Measurements from ENCODE around the gene PRDM16.

- TF ChIP-seq CTCF (conservative IDR thresholded peaks at IDR 0.05; ENCODE audit: low read depth, low read length) (no peak), BHLHE40 (IDR thresholded peaks at IDR 0.05; ENCODE audit: low read depth, low read length) (no peak), MAZ (IDR thresholded peaks at IDR 0.05; ENCODE audit: borderline replicate concordance, low read depth, low read length) (no peak), RFX5 (IDR thresholded peaks at IDR 0.05; ENCODE audit: low read depth, low read length) (no peak), POLR2A (IDR thresholded peaks at IDR 0.05; ENCODE audit: low read depth, low read length) (no peak), RAD21 (IDR thresholded peaks at IDR 0.05; ENCODE audit: low read length) (no peak), CEBPB (IDR thresholded peaks at IDR 0.05; ENCODE audit: low read depth, low read length) (no peak), ELK1 (IDR thresholded peaks at IDR 0.05; ENCODE audit: borderline replicate concordance, low read depth, low read length) (no peak), NFE2L2 (IDR thresholded peaks at IDR 0.05; ENCODE audit: low read depth, low read length) (no peak), RCOR1 (IDR thresholded peaks at IDR 0.05; ENCODE audit: insufficient replicate concordance, low read length) (no peak), SMC3 (IDR thresholded peaks at IDR 0.05; ENCODE audit: low read depth, low read length) (no peak), CHD1 (IDR thresholded peaks at IDR 0.05; ENCODE audit: low read depth, low read length) (no peak), MXI1 (IDR thresholded peaks at IDR 0.05; ENCODE audit: borderline replicate concordance, low read depth, low read length) (no peak)
- TF ChIP-seq, protein P1, sequence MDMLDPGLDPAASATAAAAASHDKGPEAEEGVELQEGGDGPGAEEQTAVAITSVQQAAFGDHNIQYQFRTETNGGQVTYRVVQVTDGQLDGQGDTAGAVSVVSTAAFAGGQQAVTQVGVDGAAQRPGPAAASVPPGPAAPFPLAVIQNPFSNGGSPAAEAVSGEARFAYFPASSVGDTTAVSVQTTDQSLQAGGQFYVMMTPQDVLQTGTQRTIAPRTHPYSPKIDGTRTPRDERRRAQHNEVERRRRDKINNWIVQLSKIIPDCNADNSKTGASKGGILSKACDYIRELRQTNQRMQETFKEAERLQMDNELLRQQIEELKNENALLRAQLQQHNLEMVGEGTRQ (IDR thresholded peaks at IDR 0.05; ENCODE audit: low read depth, low read length): no peak
These were observed 269.1 kb downstream of the PRDM16 start for GRCh38 chr1:3337798-3338724.
